ENCODE results near the gene DMXL2.
"Not testable (repeated sequence)": the region's sequence is repeated elsewhere in the genome, so short reads cannot be mapped to it uniquely, and the experiment has no call there.

DMXL2 gene, protein sequence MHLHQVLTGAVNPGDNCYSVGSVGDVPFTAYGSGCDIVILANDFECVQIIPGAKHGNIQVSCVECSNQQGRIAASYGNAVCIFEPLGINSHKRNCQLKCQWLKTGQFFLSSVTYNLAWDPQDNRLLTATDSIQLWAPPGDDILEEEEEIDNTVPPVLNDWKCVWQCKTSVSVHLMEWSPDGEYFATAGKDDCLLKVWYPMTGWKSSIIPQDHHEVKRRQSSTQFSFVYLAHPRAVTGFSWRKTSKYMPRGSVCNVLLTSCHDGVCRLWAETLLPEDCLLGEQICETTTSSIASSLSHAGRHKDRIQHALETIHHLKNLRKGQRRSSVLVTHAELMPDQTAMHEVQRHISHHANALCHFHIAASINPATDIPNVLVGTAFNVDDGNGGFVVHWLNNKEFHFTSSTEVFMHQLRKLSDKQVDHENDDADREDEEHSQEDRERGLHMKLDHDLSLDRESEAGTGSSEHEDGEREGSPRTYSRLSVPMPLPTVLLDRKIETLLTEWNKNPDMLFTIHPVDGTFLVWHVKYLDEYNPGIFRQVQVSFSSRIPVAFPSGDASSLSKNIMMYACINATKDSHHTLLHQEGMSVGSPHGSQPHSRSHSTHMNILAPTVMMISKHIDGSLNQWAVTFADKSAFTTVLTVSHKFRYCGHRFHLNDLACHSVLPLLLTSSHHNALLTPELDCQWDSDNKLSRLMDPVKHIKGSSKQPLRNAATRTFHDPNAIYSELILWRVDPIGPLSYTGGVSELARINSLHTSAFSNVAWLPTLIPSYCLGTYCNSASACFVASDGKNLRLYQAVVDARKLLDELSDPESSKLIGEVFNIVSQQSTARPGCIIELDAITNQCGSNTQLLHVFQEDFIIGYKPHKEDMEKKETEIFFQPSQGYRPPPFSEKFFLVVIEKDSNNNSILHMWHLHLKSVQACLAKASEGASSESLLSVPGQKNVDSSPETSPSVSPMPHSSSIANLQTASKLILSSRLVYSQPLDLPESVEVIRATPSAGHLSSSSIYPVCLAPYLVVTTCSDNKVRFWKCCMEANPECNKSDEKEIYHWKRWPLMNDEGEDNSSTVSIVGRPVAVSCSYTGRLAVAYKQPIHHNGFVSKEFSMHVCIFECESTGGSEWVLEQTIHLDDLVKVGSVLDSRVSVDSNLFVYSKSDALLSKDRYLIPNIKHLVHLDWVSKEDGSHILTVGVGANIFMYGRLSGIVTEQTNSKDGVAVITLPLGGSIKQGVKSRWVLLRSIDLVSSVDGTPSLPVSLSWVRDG (N-terminal part only)

DNA sequence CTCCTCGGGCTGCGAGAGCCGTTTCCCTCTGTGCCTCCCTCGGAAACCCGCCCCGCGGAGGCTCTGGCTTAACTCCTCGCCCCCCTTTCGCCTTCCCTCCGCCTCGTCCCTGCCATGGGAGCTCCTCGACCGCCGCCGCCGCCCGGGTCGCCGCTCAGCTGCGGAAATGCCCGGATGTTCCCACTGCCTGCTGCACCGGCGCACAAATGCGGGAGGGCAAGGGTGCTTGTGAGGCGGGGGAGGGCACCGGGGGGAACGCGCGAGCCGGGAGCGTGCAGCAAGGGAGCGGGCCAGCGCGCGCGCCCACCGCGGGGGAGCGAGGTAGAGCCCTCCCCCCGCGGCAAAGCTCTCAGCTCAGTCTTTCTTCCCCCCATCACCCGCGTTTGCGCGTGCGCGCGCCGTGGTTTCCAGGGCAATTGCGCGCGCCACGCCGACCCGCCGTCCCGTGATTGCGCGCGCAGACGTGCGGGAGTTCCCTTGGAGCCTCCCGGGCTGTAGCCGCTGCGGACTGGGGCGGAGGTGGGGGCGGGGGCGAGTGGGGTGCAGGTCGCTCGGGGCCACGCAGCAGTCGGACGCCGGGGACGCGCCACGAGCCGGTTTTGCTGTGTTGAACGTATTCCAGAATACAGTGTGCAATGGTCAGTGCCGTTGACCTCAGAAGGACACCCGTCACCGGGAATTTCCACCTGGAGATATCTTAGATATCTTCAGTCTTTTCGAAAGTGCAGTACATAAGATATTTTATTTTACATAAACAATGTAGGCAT, at the start of gene DMXL2:
DMXL2 (minus strand) TSS at position 168 of the 767 bp plus-strand sequence. CDS start 226 bp downstream, outside the sequence.
- DNase-seq (ENCODE audit: low spot score): peak; percentile 83

DNA sequence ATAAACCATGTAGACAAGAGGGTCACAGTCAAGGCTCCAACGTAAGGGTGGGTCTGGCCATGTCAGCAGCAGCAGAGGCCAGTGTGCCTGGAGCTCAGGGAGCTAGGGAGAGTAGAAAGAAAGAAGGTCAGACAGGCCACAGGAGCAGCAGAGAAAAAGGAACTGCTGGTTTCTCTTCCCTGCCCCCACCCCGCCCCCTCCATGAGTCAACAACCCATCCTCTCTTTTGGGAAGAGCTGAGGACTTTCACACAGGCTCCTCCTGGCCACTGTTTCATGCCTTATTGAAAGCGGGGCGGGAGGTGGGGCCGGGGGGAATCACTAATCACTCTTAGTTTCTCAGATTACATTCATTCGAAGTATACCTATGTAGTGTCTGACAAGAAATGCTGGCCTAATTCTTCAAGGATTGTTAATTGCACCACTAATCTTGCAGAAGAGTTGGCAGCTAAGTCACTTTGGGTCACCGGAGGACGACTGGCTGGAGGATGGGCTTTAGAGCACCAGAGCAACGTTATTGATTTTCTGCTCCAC, 49.6 kb upstream of the DMXL2 start:
- no peak for DNase-seq (ENCODE audit: low spot score)

DNA sequence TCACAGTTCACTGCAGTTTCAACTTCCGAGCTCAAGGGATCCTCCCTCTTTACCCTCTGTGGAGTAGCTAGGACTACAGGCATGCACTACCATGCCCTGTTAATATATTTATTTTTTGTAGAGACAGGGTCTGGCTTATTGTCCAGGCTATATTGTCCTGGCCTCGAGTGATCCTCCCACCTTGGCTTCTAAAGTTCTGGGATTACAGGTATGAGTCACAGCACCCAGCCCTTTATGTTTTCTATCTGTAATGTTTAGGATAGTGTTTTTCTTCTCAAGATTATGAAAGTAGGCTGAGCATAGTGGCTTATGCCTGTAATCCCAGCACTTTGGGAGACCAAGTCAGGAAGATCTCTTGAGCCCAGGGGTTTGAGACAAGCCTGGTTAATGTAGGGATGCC, 46.8 kb upstream of the DMXL2 start:
- DNase-seq (ENCODE audit: low spot score): no peak

DNA sequence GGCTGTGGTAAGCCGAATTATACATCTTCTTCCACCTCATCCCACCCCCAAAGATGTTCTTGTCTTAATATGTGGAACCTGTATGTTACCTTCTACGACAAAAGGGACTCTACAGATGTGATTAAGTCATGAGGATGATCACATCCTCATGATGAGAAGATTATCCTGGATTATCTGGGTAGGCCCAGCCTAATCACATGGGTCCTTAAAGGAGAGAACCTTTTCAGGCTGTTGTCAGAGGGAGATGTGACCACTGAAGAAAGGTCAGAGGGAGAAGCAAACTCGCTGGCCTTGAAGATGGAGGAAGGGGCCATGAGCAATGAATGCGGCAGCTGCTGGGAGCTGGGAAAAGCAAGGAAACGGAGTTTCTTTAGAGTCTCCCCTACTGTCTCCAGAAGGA, 45.9 kb upstream of the DMXL2 start:
- DNase-seq (ENCODE audit: low spot score): no peak

DNA sequence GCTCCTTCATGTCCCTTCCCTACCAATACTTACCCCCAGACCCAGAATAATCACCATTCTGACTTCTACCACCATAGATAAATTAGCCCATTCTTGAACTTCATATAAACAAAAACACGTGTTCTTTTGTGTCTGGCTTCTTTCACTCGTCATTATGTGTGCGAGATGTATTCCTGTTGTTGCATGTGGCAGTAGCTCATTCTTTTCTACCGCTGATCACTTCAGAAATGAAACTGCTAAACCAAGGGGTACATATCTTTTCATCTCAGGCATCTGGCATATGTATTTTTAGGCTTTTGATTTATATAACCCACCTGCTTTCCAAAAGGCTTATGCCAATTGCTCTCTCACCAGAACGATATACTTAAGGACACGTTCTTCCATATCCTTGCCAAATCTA, 44.9 kb upstream of the DMXL2 start:
- DNase-seq (ENCODE audit: low spot score): no peak

DNA sequence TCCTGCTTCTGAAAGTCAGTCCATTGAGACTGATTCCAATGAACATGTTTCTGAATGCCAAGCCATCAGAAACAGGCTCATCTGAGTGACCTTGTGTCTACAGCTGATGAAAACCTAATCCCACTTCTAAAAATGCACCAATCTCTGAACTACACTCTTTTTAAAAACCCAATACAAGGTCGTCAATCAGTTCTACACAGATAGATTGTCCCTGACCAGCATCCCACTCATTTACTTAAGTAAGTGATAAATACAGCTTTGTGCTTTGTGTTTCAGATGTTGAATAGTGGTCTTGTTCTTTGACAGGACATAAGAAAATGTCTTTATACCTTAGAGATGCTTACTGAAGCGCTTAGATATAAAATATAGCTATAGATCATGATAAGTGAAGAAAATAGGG, 38.5 kb upstream of the DMXL2 start:
- DNase-seq (ENCODE audit: low spot score): no peak

DNA sequence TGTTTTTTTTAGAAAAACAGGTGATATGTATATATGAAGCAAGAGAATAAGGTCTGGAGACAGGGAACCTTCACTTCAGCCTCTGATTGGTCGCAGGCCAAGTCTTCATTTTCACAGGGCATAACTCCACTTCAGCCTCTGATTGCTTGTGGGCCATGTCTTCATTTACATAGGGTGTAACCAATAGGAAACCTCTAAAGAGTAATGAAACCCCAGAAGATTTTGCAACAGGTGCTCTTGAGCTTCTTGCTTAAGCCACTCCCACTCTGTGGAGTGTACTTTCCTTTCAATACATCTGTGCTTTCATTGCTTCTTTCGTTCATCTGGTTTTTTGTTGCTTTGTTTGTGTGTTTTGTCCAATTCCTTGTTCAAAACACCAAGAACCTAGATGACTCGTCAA, 36.1 kb upstream of the DMXL2 start:
- DNase-seq (ENCODE audit: low spot score): no peak

DNA sequence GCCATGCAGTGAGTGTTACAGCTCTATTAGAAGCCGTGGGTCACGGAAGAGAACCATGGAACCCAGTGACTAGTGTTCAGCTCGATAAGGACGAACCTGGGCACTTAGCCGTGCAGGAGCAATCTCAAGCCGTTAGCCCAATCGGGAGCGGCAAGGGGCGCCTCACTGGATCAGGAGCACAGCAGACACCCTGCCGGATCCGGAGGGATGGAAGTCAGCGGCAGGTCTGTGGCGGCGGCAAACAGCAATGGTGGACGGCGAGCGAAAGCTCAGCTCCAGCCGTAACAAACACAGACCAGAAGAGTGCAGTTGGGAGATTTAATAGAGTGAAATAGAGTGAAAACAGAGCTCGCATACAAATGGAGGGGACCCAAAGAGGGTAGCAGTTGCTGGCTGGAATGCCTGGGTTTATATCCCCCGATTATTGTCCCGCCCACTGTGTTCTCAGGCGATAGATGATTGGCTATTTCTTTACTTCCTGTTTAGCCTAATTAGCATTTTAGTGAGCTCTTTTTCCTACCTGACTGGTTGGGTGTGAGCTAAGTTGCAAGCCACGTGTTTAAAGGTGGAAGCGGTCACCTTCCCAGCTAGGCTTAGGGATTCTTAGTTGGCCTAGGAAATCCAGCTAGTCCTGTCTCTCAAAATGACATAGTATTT, 33.0 kb upstream of the DMXL2 start:
- DNase-seq (ENCODE audit: low spot score): not testable (repeated sequence)

DNA sequence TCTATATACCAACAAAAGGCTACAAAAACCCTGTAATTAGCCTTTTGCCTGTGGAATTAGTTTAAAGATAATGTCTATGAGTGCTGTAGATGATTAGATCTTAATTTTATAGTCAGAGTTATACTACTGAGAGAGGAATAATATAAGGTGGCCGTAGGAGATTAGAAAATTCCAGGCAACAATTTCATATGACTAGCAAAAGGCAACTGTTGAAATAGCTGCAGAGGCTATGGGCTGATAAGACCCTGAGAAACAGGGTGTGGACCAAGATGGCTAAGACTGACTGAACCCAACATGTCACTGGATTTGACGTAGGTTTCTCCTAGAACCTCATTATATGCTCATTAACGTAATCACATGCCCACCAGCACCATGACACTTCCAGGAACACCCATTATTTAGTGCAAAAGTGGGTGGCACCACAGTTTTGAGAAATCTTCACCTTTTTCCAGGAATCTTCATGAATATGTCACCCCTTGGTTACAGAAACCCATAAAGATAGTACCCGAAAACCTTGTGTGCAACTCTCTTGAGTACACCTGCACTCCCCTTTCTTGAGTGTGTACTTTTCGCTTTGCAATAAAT, 29.6 kb upstream of the DMXL2 start:
- no peak for DNase-seq (ENCODE audit: low spot score)

DNA sequence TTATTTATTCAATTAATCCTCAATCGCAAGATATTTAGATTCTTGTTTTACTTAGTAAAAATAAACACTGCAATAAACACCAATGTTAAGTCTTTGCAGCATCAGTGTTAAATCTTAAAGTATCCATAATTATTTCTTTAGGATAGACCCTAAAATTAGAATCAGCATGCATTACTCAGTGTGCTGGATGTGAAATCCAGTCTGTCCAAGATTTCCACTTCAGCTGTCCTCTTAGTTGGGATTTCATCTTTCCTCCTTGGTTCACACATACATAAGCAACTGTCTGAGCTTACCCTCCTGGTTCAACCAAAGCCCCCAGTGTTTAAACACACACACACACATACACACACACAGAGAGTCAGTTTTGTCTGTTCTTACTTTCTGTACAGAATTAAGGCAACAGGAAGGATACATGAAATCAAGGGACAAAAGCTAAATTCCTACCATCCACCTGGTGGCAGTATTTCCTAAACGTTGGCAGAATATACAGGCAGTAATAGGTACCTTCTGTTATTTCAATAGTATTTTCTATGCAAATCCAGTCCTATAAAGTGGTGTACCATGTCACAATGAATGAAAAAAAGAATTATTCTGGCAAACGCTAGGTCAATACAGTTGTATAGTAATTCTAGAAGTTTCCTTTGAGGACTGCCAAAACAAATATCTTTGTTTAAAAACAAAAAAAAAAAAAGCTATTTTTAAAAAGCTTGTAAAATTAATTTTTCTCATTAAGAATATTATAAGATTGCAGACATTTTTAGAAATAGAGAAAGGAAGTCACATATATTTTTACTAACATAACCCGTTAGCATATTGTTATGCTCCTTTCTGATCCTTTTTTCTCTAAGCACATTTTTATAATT, 27.3 kb upstream of the DMXL2 start:
- peak; percentile 65 for DNase-seq (ENCODE audit: low spot score)

DNA sequence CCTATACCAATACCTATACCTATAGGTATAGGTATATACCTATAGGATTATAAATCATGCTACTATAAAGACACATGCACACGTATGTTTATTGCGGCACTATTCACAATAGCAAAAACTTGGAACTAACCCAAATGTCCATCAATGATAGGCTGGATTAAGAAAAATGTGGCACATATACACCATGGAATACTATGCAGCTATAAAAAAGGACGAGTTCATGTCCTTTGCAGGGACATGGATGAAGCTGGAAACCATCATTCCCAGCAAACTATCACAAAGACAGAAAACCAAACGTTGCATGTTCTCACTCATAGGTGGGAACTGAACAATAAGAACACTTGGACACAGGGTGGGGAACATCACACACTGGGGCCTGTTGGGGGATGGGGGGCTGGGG, 26.1 kb upstream of the DMXL2 start:
- DNase-seq (ENCODE audit: low spot score): not testable (repeated sequence)

DNA sequence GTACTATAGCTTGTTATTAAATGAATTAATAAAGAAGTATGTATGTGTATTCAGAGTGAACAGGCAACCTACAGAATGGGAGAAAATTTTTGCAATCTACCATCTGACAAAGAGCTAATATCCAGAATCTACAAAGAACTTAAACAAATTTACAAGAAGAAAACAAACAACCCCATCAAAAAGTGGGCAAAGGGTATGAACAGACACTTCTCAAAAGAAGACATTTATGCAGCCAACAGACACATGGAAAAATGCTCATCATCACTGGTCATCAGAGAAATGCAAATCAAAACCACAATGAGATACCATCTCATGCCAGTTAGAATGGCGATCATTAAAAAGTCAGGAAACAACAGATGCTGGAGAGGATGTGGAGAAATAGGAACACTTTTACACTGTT, 25.5 kb upstream of the DMXL2 start:
- not testable (repeated sequence) for DNase-seq (ENCODE audit: low spot score)

DNA sequence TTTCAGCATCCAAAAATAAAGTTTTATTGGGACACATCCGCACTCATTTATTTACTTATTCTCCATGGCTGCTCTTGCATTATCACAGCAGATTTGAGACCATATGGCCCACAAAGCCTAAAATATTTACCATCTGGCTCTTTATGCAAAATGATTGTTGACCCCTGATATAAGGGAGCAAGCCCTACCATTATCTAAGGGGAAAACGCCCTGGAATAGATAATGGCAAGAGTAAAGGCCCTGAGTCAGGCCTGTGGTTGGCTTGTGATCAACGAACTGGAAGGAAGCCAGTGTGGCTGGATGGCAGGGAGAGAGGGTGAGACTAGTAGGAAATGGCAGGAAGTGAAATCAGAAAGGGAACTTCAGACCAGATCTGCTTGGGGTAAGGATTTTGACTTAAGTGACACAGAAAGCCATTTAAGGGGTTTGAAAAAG, 24.6 kb upstream of the DMXL2 start:
- DNase-seq (ENCODE audit: low spot score): peak; percentile 42

DNA sequence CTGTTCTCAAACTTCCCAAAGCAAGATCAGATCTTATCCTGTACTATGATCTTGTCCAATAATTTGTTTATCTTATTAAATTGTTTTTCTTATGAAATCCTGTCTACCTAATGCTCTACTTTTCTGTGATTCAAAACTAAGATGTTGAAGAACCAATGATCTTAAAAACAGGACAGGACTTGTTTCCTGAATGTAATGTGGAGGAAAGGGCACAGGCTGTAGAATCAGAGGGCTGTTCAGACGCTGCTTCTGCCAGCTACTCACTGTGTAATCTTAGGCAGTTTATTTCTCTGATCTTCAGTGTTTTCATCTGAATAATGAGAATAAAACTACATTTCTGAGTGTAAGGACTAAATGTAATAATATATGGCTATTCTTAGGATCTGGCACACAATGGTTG, 20.1 kb upstream of the DMXL2 start:
- DNase-seq (ENCODE audit: low spot score): no peak

DNA sequence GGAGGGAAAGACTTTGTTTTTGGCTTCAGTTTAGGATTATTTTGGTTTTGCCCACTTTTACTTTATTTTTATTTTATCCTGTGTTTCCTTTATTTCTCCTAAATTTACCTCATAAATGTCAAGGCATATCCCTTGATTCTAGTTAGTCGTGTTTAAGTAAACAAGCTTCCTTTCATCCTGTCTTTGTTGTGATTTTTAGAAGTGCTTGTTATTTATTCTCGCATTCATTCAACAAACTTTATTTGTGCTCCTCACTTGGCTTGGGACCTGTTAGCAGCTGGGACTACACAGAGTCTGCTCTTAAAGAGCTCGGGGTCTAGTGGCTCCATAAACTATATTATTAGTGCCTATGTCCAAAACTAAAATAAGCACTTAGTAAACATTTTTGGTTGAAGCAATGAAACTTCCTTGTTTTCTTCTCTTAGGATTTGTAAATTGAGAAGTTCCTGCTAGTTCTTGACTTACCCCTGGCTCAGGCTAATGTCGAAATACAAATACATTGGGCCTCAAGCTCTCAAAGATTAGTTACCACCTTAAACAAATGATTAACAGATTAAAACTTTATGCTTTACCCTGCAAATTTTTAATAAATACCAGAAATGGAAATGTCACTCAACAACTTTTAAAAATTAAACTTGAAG, 19.0 kb upstream of the DMXL2 start:
- no peak for DNase-seq (ENCODE audit: low spot score)

DNA sequence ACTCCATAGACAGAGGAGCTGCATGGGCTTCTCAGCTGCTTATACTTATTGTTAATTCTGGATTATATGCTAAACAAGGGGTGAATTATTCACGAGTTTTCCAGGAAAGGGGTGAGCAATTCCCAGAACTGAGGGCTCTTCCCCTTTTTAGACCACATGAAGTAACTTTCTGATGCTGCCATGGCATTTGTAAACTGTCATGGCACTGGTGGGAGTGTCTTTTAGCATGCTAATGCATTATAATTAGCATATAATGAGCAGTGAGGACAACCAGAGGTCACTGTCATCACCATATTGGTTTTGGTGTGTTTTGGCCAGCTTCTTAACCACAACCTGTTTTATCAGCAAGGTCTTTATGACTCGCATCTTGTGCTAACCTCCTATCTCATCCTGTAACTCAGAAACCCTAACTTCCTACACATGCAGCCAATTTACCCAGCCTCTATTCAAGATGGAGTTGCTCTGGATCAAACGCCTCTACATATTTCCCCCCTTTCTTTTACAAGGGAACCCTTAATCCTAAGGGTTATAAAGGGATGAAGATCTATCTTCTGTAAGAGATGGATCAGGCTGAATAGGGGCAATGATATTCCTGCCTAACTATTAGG, 12.1 kb upstream of the DMXL2 start:
- DNase-seq (ENCODE audit: low spot score): no peak

DNA sequence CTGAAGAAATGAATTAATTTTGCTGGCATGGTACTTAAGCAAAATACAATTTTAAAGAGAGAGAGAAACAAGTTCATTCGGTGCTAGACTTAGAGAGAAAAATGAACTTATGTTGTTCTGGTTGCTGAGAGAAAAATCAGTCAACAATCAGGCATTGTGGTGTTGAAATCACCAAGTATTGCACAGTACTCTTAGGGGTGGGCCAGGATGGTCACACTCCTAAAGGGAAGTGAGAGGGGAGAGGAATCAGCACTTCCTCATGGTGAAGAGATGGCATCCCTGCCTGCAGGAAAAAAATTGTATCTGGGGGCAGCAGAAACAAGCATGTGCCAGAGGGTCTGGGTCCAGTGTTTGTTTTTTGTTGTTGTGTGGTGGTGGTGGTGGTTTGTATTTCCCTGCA, 7.0 kb upstream of the DMXL2 start:
- DNase-seq (ENCODE audit: low spot score): no peak

DNA sequence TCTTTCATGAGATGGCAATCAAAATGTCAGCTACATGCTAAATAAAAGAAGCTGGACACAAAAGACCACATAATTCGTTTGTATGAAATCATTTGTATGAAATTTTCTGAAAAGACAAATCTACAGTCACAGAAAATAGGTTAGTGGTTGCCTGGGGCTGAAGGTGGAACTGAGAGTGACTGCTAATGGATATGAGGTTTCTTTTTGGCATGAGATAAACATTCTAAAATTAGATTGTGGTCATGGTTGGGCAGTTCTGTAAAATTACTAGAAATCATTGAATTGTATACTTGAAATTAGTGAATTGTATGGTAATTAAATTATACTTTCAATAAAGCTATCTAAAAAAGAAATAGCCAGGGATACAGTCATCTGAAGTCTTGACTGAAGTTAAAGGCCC, 2.7 kb upstream of the DMXL2 start:
- DNase-seq (ENCODE audit: low spot score): no peak

Measured in germinal center (tissue), 1 donor.